ENCODE measurements around the gene KAT8. TPM values are rescaled to one million over a fixed set of nuclear protein-coding genes. Genes with fewer than 3 reads are reported as not detected.
A peak's percentile ranks its signal among the peaks of the same experiment; 100 is the strongest.
"Not testable (repeated sequence)": the region's sequence is repeated elsewhere in the genome, so short reads cannot be mapped to it uniquely, and the experiment has no call there.

Gene KAT8
- total RNA-seq, 1 experiment from 2014 or later: 44.9 TPM

DNA sequence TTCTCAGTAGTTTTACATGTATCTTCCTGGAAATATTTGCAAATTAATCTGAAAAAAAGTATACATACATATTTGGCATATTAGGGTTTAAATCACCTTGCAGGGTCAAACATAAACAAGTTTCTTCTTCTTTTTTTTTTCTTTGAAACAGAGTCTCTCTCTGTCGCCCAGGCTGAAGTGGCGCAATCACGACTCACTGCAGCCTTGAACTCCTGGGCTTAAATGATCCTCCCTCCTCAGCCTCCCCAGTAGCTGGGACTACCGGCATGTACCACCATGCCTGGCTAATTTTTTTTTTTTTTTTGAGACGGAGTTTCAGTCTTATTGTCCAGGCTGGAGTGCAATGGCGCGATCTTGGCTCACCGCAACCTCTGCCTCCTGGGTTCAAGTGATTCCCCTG is 49.9 kb downstream of the KAT8 start:
- Histone ChIP-seq H3K9me3 (ENCODE audit: control insufficient read depth in 1 of 2, insufficient read depth in 1 of 2, low read depth in 1 of 2, low read length in 2 of 2) (no peaks in the 10 kb centered on the region), H3K9ac (ENCODE audit: low read length) (no peak overlapping the region), H4K20me1 (ENCODE audit: insufficient read depth) (no peaks in the 10 kb centered on the region), H3K36me3 (ENCODE audit: control insufficient read depth in 1 of 2, insufficient read depth in 2 of 2, low read length in 2 of 2) (no peaks in the 10 kb centered on the region), H3K27ac (ENCODE audit: low read depth, low read length) (no peak overlapping the region), H3K4me2 (ENCODE audit: low read length) (no peak overlapping the region), H3K4me1 (ENCODE audit: control insufficient read depth in 1 of 2, insufficient read depth in 2 of 2, low read length in 2 of 2) (peaks cover 0 to 3% of the 10 kb centered on the region in 2 experiments; a peak in 1 of 4 replicates), H3K27me3 (ENCODE audit: insufficient read depth, low read length) (no peaks in the 10 kb centered on the region), H3K9me2 (ENCODE audit: insufficient read depth) (no peaks in the 10 kb centered on the region), H3K79me2 (ENCODE audit: insufficient read depth, low read length) (no peaks in the 10 kb centered on the region), H3K4me3 (replicated peaks in 1 of 2; ENCODE audit: low read depth in 1 of 2, low read length in 2 of 2) (no peak overlapping the region), H2AFZ (ENCODE audit: low read depth, low read length, poor library complexity, severe bottlenecking) (no peak overlapping the region)
- no TSS peak for BruUV-seq (replicated peaks)
- no peak for TF ChIP-seq ELF1 (IDR thresholded peaks at IDR 0.05; ENCODE audit: borderline replicate concordance, low read depth)
- TF ChIP-seq JUND (IDR thresholded peaks at IDR 0.05): no peak
- no peak for TF ChIP-seq EGR1 (IDR thresholded peaks at IDR 0.05; ENCODE audit: low read depth)
- no peak for TF ChIP-seq SP1 (IDR thresholded peaks at IDR 0.05; ENCODE audit: low read depth)
- no peak for TF ChIP-seq YY1 (IDR thresholded peaks at IDR 0.05; ENCODE audit: extremely low read depth, insufficient replicate concordance, low read depth, low read length)
- TF ChIP-seq CBX3 (IDR thresholded peaks at IDR 0.05; ENCODE audit: low read depth): no peak
- TF ChIP-seq, protein P1, sequence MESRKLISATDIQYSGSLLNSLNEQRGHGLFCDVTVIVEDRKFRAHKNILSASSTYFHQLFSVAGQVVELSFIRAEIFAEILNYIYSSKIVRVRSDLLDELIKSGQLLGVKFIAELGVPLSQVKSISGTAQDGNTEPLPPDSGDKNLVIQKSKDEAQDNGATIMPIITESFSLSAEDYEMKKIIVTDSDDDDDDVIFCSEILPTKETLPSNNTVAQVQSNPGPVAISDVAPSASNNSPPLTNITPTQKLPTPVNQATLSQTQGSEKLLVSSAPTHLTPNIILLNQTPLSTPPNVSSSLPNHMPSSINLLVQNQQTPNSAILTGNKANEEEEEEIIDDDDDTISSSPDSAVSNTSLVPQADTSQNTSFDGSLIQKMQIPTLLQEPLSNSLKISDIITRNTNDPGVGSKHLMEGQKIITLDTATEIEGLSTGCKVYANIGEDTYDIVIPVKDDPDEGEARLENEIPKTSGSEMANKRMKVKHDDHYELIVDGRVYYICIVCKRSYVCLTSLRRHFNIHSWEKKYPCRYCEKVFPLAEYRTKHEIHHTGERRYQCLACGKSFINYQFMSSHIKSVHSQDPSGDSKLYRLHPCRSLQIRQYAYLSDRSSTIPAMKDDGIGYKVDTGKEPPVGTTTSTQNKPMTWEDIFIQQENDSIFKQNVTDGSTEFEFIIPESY (IDR thresholded peaks at IDR 0.05; ENCODE audit: extremely low read depth, insufficient replicate concordance, low read length): no peak
- no peak for TF ChIP-seq POLR2A (IDR thresholded peaks at IDR 0.05; ENCODE audit: borderline replicate concordance, extremely low read depth, insufficient read depth, insufficient read length)
- TF ChIP-seq SIN3A (IDR thresholded peaks at IDR 0.05; ENCODE audit: low read depth): no peak
- ChIA-PET RAD21 (ENCODE audit: low non-redundant PET in 1 of 2, low total read pairs in 2 of 2, uncharacterized antibody in 2 of 2, unreplicated experiment in 2 of 2) (no interaction called here), POLR2A (no interaction called here), CTCF (no interaction called here)
- intact Hi-C loops (cut with micrococcal nuclease): no loop called here
- DNase-seq (ENCODE audit: low read depth, low spot score) (no peak), ATAC-seq (no peak)

GRCh38 chr16:31168848-31169247 is 51.4 kb downstream of the KAT8 start:
- Histone ChIP-seq H3K4me2 (ENCODE audit: low read length) (no peak overlapping the region), H3K4me3 (replicated peaks in 1 of 2; ENCODE audit: low read depth in 1 of 2, low read length in 2 of 2) (no peak overlapping the region), H3K4me1 (ENCODE audit: control insufficient read depth in 1 of 2, insufficient read depth in 2 of 2, low read length in 2 of 2) (peaks cover 0 to 3% of the 10 kb centered on the region in 2 experiments; a peak in 1 of 4 replicates), H3K27ac (ENCODE audit: low read depth, low read length) (no peak overlapping the region), H3K27me3 (ENCODE audit: insufficient read depth, low read length) (no peaks in the 10 kb centered on the region), H3K9me3 (ENCODE audit: control insufficient read depth in 1 of 2, insufficient read depth in 1 of 2, low read depth in 1 of 2, low read length in 2 of 2) (no peaks in the 10 kb centered on the region), H3K79me2 (ENCODE audit: insufficient read depth, low read length) (no peaks in the 10 kb centered on the region), H3K36me3 (ENCODE audit: control insufficient read depth in 1 of 2, insufficient read depth in 2 of 2, low read length in 2 of 2) (no peaks in the 10 kb centered on the region), H3K9ac (ENCODE audit: low read length) (no peak overlapping the region), H2AFZ (ENCODE audit: low read depth, low read length, poor library complexity, severe bottlenecking) (no peak overlapping the region), H3K9me2 (ENCODE audit: insufficient read depth) (no peaks in the 10 kb centered on the region), H4K20me1 (ENCODE audit: insufficient read depth) (no peaks in the 10 kb centered on the region)
- TF ChIP-seq JUND (IDR thresholded peaks at IDR 0.05) (no peak), SRF (IDR thresholded peaks at IDR 0.05; ENCODE audit: low read depth) (no peak)
- peak; percentile 58; the same call in 1 of the 2 replicates for ATAC-seq
- ChIA-PET RAD21 (ENCODE audit: low non-redundant PET in 1 of 2, low total read pairs in 2 of 2, uncharacterized antibody in 2 of 2, unreplicated experiment in 2 of 2) (no interaction called here), CTCF (no interaction called here), POLR2A (no interaction called here)
- no TSS peak for BruUV-seq (replicated peaks)
- intact Hi-C loops (cut with micrococcal nuclease): no loop called here
- DNase-seq (ENCODE audit: low read depth, low spot score): no peak

GRCh38 chr16:31170048-31170447 is 52.6 kb downstream of the KAT8 start:
- RAD21 ChIA-PET (ENCODE audit: low non-redundant PET in 1 of 2, low total read pairs in 2 of 2, uncharacterized antibody in 2 of 2, unreplicated experiment in 2 of 2): not testable (repeated sequence)

More at GRCh38 chr16:31170048-31170447, 52.6 kb downstream of the KAT8 start:
- H3K36me3 ChIP-seq (ENCODE audit: control insufficient read depth in 1 of 2, insufficient read depth in 2 of 2, low read length in 2 of 2); DNase-seq (ENCODE audit: low read depth, low spot score); intact Hi-C loops (cut with micrococcal nuclease); POLR2A ChIA-PET; BruUV-seq (replicated peaks); H3K4me1 ChIP-seq (ENCODE audit: control insufficient read depth in 1 of 2, insufficient read depth in 2 of 2, low read length in 2 of 2); H3K27me3 ChIP-seq (ENCODE audit: insufficient read depth, low read length); H3K4me3 ChIP-seq (replicated peaks in 1 of 2; ENCODE audit: low read depth in 1 of 2, low read length in 2 of 2); H4K20me1 ChIP-seq (ENCODE audit: insufficient read depth); H2AFZ ChIP-seq (ENCODE audit: low read depth, low read length, poor library complexity, severe bottlenecking); H3K4me2 ChIP-seq (ENCODE audit: low read length); H3K9ac ChIP-seq (ENCODE audit: low read length); H3K9me3 ChIP-seq (ENCODE audit: control insufficient read depth in 1 of 2, insufficient read depth in 1 of 2, low read depth in 1 of 2, low read length in 2 of 2); CTCF ChIA-PET; H3K9me2 ChIP-seq (ENCODE audit: insufficient read depth); H3K27ac ChIP-seq (ENCODE audit: low read depth, low read length); H3K79me2 ChIP-seq (ENCODE audit: insufficient read depth, low read length); ATAC-seq: not testable (repeated sequence)
